ENCODE data around the gene OSCP1.

The OSCP1 gene

DNA sequence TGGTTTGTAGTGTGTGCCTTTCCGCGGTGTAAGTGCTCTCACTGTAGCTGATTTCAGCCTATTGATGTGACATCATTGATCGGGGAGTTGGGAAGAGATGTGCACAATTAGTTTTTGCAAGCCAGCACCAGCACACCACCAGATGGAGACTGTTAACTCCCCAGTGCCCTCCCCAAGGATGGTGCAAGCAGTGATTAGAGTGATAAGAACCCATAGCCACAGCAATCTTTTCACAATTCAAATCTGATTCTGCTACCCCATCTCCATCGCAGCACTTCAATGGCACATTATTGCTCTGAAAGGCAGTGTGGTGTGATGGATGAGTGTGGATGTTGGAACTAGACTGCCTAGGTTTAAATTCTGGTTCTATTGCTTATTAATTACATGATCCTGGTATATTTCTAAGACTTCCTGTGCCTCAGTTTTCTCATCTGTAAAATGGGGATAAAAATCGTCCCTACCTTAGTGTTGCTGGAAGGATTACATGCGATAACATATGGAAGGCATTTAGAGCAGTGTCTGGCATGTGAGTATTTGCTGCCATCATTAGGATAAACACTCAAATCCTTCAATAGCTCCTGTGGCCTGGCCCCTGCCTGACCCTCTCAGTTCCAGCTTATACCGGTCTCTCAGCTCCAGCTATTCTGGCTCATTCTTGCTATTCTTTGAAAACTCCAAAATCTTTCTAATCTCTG is 25.8 kb upstream of the OSCP1 start:
- intact Hi-C loops (cut with DNase I) = no loop called here
- DNase-seq = no peak

DNA sequence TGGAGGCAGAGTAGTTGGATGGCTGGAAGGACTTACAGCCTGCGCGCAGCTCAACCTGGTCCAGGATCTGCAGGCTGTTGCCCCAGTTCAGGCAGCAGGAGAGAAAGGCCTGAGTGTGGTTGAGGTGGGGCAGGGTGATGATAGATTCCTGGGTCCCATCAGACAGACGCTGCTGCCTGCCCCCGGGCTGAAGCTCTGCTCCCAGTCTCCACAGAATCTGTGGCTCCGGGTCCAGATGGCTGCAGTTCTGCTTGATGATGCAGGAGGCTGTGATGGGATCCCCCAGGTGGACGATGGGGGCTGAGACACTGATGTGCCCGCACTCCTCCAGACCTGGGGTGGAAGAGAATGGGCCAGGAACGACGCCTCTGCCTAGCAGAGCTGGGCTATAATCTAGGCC is 25.1 kb upstream of the OSCP1 start:
- intact Hi-C loops (cut with DNase I) = no loop called here
- DNase-seq = peak in 1 of 10 donors; percentile 58

DNA sequence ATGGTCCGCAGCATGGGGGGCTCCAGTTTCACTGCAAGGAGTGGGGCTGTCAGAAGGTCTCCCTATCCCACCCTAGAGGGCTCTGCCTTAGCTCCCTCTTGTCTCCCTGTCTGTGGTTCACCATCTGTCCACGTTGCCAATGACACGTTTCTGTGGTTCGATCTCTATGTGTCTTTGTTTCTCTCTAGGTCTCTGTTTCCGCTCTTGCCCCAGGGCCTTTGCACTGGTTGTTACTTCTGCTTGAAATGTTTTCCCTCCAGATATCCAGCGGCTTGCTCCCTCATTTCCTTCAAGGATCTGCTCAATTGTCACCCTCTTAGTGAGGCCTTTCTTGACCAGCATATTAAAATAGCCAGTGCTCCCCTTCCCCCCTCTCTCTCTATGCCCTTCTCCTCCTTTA is 22.4 kb upstream of the OSCP1 start:
- intact Hi-C loops (cut with DNase I) = no loop called here
- no peak for DNase-seq

DNA sequence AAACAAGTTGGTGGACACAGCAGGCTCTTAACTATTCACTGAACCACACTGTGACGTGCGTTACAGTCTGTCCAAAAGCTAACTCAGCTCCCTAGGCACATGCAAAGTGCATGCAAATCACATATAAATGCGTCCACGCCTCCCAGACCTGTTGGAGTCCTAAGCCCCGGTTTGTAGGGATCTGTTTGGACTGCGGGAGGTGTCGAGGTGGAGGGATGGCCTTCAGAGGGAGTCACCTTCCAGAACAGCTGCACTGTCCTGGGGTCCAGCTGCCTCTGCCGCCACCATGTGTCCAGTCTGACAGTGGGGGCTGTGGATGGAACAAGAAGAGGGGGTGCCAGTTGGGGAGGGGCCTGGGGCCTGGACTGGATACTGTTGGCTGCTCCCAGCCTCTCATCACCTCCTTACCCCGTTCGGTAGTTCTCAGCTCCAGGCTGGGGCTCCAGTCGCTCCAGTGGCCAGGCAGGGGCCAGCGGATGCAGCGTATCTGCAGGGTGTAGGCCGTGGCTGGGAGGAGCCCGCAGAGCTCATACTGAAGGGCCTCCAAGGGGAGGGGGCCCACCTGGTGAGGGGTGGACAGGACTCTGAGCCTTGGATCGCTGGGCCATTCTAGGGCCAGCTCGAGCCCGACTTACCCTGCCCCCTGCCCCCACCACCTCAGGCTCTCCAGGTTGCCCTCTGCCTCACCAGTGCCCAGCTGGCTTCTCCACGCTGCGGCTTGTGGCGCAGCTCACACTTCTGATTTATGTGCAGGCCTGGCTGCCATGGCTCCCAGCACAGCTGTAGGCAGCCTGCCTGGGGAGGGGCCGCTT is 21.8 kb upstream of the OSCP1 start:
- intact Hi-C loops (cut with DNase I) = no loop called here
- DNase-seq = no peak

DNA sequence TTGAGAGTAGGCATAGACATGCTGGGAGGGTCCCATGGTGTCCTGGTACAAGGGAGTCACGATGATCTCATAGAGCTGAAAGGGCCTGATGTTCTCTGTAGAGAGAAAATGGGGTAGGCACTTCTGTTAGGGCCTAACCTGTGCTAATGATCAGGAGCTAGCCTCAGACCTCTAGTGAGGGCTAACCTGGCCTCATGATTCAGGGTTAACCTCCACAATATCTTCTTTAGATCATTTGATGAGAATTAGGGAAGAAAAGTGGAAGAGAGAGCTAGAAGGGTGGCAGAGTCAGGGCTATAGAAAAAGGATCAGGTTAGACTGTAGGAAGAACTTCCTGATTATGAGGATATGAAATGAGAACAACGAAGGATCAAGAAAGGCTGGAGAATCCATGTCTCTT is 18.9 kb upstream of the OSCP1 start:
- DNase-seq = no peak
- intact Hi-C loops (cut with DNase I) = no loop called here

DNA sequence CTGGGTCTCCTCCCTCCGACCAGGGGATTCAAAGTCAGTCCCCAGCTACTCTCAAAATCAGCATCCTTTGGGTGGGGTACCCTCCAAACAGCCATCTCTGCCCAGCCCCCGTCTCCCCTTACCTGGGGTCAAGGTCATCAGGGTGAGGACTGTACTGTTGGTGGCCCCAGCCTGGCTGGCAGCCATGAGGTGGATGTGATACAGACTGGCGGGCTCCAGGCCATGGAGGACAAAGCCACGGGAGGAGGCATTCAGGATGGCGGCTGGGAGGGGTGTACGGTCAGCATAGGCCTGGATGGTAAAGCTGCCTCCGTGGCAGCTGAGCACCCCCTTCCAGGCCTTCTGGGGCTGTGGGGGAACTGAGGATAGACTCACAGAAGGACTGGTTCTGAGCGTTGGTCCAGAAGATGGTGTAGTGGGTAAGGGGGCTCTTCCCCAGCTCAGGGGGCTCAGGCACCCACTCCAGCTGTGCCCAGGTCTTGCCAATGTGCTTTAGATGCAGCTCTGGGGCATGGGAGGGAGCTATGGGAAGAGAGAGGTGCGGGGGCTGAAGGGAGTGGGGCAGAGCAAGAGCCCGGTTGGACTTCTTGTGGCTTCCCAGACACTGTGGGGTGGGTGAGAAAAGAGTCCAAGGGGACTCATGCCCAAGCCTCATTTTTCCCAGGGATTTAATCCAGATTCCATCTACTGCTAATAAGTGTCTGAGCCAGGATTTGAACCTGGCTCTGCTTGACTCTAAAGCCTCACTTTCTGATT is 17.6 kb upstream of the OSCP1 start:
- intact Hi-C loops (cut with DNase I) = no loop called here
- DNase-seq = no peak

DNA sequence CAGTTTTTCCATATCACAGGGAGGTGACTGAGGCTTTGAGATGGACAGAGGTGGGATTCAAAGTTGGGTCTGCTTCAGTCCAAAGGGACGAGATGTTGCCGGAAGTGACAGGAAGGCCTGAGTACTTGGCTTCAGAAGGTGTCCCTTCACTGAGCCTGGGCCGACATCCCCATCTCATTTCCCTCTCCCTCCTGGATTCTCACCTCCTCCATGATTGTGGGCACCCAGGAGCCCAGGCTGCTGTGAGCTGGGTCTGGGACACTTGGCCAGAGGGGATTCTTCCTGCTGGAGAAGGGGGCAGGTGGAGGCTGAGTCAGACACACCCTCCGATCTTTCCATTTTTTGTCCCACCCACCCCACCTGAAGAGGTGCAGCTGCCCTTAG is 16.8 kb upstream of the OSCP1 start:
- no peak for DNase-seq
- intact Hi-C loops (cut with DNase I) = no loop called here

DNA sequence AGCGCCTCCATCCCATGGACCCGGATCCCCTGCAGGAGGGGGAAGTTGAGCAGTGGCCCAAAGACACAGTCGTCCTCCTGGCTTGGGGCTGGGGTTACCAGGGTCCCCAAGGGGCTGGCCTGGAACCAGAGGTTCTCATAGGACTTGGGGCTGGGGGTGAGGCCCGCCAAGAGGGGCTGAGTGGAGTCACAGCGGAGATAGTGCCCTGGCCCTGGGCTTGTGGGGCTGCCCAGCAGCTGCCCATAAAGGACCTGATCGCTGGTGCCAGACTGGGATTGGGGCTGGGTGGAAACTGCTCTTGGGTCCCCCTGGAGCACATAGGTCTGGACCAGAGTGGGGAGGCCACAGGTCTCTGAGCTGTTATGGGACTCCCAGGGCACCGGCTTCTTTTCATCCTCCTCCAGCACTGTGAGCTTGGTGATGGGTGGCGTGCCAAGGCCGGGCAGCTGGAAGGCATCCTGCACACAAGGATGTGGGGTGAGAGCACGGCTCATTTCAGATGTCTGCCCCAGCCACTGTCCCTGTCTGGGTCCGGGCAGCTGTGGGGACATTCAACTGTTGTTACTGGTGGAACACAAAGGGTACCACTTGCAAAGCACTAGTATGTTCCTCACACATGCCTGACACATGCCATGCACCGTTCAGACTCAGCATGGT is 16.2 kb upstream of the OSCP1 start:
- intact Hi-C loops (cut with DNase I) = no loop called here
- DNase-seq = no peak

DNA sequence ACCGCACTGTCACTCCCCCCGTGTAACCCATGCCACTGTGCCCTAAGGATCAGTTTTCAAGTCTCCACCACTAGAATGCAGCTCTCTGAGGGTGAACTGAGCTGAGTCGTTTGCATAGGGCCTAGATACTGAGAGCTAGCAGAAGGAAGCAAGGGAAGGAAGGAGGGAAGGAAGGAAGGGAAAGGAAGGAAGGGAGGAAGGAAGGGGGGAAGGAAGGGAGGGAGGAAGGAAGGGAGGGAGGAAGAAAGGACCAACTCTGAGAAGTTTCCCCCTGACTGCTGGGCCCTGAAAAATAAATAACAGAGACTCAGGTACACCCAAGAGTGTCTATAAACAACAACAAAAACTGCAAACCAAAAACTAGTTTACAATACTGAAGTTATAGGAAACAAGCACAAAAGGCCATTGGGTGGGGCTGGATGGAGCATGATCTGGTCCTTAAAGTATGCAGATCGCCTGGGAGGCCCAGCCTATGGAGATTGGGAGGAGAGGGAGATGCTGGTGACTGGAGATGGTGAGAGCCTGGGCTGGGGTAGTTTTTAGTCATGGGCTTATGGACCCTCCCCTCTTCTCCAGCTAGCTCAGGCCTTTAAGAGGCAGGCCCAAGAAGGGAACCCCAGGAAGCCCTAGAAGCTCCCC is 15.6 kb upstream of the OSCP1 start:
- DNase-seq = no peak
- intact Hi-C loops (cut with DNase I) = loop anchor here (2.0 kb wide), 1 partner anchor 15 kb away; the partner anchor contains the start of gene OSCP1

DNA sequence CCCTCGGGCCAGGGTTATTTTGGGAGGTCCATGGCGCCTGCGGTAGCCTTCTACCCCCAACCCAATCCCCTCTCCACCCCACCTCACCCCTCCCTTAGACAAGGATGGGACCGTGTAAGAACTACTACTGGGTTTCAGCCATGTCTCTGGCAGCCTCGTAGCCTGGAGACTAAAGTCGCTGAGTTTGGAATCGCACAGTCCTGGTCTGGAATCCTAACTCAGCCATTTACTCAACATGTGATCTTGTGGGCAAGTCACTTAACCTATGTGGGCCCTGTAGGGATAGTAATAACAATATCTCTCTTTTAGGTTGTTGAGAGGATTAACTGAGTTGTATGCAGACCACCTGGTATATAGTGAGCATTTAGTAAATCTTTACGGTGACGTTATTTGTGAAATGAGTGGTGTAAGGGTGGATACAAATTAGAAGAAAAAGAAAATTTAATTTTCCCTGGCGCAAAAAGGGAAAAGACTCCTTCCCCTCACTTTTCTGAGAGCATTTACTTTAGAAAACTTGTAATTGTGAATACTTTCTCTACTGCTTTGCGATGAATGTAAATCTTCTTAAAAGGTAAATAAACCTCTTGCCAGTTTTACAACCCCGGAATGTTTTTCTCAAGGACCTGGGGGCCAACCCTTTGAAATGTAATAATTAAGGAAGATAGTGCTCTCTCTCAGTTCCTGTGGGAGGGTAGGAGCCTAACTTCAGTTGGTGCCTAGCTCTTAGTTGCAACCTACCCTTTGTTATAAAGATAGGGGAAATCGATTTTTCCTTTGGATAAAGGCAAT is 14.5 kb upstream of the OSCP1 start:
- no peak for DNase-seq
- intact Hi-C loops (cut with DNase I) = loop anchor here (2.0 kb wide), 1 partner anchor 14 kb away; the partner anchor contains the start of gene OSCP1

DNA sequence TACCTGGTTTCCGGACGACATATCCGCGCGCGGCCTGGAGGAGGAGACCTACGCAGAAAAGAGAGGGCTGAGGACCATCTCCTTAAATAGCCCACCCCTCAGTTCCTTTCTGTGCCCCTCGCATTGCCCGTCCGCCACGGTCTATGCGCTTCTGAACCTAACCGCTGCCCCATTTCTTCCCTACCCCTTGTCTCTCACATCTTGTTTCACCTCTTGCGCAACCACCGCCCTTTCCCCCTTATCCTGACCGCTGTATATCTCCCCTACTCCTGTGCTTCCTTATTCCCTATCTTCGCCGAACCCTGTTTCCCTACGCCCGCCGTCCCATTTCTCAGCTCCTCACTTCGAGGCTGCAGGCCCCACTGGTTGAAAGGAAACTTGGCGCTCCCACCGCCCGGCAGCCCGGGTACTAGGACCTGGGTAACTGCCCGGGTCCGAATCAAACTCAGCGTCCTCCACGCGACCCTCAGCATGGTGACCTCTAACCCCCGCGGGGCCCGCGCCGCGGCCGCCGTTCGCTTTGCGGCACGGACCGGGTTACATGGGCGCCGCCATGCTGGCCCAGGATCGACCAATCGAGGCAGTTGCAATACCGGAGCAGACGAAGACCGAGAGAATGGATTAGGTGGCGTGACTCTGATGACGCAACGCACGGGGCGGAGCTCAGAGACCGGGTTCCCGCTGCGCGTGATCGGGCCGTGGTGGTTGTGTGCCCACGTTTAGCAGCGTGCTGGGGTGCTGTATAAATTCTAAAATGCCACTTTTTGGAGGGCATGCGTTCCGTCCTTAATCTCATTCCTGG is 13.8 kb upstream of the OSCP1 start, which contains the start of gene MRPS15:
Gene MRPS15, minus strand, starts transcription at position 582 of the 802 bp plus-strand sequence. Its CDS starts 109 bp downstream, at position 473.
- DNase-seq = peak; percentile 95 to 99 (median 98)
- intact Hi-C loops (cut with DNase I) = loop anchor here (2.0 kb wide), 1 partner anchor 13 kb away; the partner anchor contains the start of gene OSCP1

DNA sequence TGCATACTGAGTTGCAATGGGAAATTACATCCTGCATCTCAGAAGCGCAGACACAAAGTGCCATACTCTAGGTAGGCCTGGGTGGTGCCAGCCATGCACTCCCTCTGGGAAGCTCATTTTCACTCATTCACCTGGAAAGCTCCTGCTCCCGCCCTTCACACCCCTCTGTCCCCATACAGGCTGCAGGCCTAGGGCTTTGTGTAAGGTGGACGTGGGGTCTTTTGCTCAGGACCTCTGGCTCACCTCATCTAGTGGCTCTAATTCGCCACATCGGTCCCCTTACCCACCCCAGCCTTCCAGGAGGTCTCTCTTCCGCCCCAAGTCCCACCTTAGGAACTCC is 13.2 kb upstream of the OSCP1 start:
- intact Hi-C loops (cut with DNase I) = no loop called here
- DNase-seq = no peak

DNA sequence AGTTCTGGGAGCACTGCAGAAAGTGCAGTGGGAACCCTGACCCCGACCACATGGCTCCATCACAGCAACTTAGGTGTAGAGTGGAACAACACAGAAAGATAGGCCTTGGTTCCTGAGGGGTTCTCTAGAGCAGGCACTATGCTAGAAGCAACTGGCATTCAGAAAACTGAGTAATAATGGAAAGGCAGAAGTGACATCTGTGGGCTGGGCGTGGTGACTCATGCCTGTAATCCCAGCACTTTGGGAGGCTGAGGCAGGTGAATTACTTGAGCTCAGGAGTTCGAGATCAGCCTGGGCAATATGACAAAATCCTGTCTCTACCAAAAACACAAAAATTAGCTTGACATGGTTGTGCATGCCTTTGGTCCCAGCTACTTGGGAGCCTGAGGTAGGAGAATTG is 8.7 kb upstream of the OSCP1 start:
- peak in 2 of 10 donors; percentile 20 to 25 for DNase-seq
- intact Hi-C loops (cut with DNase I) = no loop called here

DNA sequence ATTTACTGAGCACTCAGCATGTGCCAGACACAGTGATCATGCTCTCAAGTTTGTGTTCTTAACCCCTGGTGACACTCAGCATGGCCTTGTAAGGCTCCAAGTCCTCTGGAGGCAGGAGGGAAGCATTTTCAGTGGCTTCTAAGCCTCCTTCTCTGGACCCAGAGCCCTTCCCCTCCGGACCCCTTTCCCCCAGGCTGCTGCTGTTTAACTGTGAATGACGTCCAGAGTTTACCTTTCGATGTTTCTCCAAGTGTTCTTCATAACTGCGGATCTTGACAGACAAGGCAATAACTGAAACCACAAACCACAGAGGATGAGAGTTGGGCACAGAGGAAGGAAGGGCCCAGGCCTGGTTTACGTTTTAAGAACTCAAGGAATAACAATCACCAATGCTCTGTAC is 7.4 kb upstream of the OSCP1 start:
- DNase-seq = no peak
- intact Hi-C loops (cut with DNase I) = no loop called here

DNA sequence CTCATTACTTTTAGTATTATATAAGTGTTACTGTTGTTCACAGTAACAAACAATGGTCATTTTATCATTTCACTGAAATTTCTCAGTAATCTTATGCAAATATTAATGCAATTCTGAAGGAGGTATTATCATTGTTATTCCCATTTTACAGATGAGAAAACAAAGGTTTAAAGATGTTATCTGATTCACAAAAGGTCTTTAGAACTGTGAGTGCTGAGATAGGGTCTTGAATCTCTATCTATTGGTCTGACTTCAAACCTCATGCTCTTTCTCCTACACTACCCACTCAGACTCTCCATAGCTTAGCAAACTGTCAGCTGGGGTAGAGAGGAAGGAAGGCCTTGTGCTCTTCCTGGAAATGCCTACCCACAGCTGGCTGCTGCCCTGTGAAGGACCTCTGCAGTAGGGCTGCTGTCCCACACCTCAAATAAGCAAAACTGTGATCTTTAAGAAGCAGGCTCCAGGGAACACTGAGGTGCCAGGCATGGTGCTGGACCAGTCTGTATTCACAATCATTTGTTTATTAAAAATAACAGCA is 6.2 kb upstream of the OSCP1 start:
- peak in 1 of 10 donors; percentile 6 for DNase-seq
- intact Hi-C loops (cut with DNase I) = no loop called here

DNA sequence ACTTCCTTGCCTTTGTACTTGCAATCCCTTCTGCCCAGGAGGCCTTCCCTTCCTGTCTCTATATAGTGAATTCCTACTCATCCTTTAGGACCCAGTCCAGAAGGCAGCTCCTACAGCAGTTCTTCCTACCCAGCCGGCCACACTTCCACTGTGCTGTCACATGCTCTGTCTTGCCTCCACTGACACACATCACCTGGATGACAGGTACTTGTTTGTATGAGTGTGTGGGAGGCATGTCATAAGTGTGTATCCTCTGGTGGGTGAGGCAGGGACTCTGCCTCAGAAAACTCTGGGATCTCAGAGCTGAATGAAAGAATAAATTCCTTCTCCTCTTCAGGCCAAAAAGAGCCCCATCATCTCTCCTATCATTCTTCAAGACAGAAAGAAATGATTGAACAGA is 5.1 kb upstream of the OSCP1 start:
- peak in 1 of 10 donors; percentile 8 for DNase-seq
- intact Hi-C loops (cut with DNase I) = no loop called here

DNA sequence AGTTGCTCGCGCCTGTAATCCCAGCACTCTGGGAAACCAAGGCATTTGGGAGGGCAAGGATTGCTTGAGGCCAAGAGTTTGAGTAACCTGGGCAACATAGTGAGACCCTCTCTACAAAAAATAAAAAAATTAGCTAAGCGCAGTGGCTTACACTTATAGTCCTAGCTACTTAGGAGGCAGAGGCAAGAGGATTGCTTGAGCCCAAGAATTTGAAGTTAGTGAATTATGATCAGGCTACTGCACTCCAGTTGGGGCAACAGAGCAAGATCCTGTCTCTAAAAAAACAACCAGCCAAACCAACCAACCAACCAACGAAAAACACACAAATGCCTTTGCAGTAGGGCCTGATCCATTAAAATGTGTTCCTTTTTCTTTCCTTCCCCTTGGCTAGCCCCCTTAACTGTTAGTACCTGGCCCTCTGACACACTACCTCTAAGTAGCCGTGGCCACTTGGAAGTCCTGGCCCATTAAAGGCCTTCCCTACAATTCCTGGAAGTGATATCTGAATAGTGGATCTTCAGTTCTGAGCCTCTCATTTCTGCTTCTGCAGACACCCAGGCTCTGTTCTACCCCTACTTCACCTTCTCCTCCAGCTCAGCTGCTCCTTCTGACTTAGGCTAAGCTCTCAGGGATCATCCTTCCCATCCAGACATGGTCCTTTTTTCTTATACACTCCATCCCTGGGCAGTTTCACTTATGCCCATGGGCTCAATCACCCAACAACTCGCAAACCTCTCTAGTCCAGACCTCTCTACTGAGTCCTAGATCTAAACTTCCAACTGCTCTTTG is 3.5 kb upstream of the OSCP1 start:
- intact Hi-C loops (cut with DNase I) = no loop called here
- peak in 2 of 10 donors; percentile 12 to 17 for DNase-seq

Data from posterior cingulate gyrus (tissue), 11 donors.